ENCODE data around the gene TXNDC11.

DNA sequence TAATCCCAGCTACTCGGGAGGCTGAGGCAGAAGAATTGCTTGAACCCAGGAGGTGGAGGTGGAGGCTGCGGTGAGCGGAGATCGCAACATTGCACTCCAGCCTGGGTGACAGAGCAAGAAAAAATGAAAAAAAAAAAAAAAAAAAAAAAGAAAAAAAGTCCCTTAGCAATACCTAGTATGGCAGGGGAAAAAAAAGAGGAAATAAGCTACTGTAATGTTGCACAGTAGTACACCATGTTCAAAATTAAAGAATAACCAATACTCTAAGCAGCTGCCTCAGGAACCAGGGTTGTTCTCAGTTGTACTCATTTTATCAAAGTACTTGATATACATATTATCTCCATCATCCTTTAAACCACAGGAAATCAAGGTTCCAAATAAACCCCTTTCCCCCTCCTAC, 17.3 kb upstream of the TXNDC11 start:
- TF ChIP-seq, protein P1, sequence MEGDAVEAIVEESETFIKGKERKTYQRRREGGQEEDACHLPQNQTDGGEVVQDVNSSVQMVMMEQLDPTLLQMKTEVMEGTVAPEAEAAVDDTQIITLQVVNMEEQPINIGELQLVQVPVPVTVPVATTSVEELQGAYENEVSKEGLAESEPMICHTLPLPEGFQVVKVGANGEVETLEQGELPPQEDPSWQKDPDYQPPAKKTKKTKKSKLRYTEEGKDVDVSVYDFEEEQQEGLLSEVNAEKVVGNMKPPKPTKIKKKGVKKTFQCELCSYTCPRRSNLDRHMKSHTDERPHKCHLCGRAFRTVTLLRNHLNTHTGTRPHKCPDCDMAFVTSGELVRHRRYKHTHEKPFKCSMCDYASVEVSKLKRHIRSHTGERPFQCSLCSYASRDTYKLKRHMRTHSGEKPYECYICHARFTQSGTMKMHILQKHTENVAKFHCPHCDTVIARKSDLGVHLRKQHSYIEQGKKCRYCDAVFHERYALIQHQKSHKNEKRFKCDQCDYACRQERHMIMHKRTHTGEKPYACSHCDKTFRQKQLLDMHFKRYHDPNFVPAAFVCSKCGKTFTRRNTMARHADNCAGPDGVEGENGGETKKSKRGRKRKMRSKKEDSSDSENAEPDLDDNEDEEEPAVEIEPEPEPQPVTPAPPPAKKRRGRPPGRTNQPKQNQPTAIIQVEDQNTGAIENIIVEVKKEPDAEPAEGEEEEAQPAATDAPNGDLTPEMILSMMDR (IDR thresholded peaks at IDR 0.05), result no peak
- no peak for TF ChIP-seq POLR2A (IDR thresholded peaks at IDR 0.05)

Measured in lower leg skin (tissue), 3 donors.